HCT116 (cell line): ENCODE measurements around the gene TMEM179. TPM values are rescaled to one million over a fixed set of nuclear protein-coding genes. Genes with fewer than 3 reads are reported as not detected.
A peak's percentile ranks its signal among the peaks of the same experiment; 100 is the strongest.

Source experiments
- ATAC-seq: fragments of 200-7000 bp; cut with Tn5 transposase; 2 replicates; pipeline ENCODE4 v1.9.1; 2020; ENCODE audit warnings: mild to moderate bottlenecking, moderate library complexity
- BruUV-seq: library from RNA; stranded (reverse); fragments of 400-500 nt; replicated peaks from 2 replicates; lab custom pipeline; 2021; lab: Mats Ljungman, UMichigan
- CTCF ChIA-PET: fragments of 300-600 bp; sonication (Branson Sonifier 250); formaldehyde crosslinking; loops from one replicate; lab custom pipeline; 2021; ENCODE audit warnings: antibody characterized with exemption; lab: Charles Lee
- POLR2A ChIA-PET: fragments of 300-600, 350-600 bp; sonication (Branson Sonifier 250); formaldehyde crosslinking; loops from one replicate; lab custom pipeline; 2021; ENCODE audit warnings: antibody characterized with exemption; lab: Charles Lee
- RAD21 ChIA-PET, 2 experiments: fragments of 300-600 bp; sonication (Branson Sonifier 250); formaldehyde crosslinking; loops; one replicate each; lab custom pipeline; 2023; ENCODE audit warnings: low total read pairs in 2 of 2; ENCODE audit not compliant: uncharacterized antibody in 2 of 2, unreplicated experiment in 2 of 2, low non-redundant PET in 1 of 2; lab: Charles Lee
- DNase-seq: peaks from one replicate; pipeline ENCODE4 v3.0.0-alpha.2; 2010; ENCODE audit warnings: low read depth, low spot score
- H2AFZ ChIP-seq: fragments of 200-600 bp; shearing (Covaris generic), sonication (generic); 2 replicates; pipeline ENCODE4 v1.6.1; 2017; ENCODE audit warnings: low read depth, mixed run types, mixed read lengths, antibody characterized with exemption, low read length; ENCODE audit not compliant: poor library complexity, severe bottlenecking
- H3K27ac ChIP-seq: 2 replicates; pipeline ENCODE4 v1.5.1; 2012; ENCODE audit warnings: low read depth, low read length
- H3K27me3 ChIP-seq: fragments of 200-600 bp; sonication (generic); 2 replicates; pipeline ENCODE4 v1.6.1; 2016; ENCODE audit warnings: mixed run types, low read length, mixed read lengths; ENCODE audit not compliant: insufficient read depth
- H3K36me3 ChIP-seq, 2 experiments: fragments of 200-500 bp in 1 of 2; fragments of 200-600 bp in 1 of 2; sonication (Bioruptor generic) in 1 of 2; sonication (generic) in 1 of 2; 2 replicates each; pipeline versions ENCODE4 v1.5.1 to v1.6.1; 2014 to 2016; ENCODE audit warnings: low read length in 2 of 2, inconsistent platforms in 1 of 2, mixed read lengths in 1 of 2, mixed run types in 1 of 2; ENCODE audit not compliant: insufficient read depth in 2 of 2, control insufficient read depth in 1 of 2
- H3K4me1 ChIP-seq, 2 experiments: fragments of 200-600 bp in 1 of 2; sonication (generic) in 1 of 2; 2 replicates each; pipeline versions ENCODE4 v1.5.1 to v1.6.1; 2012 to 2017; ENCODE audit warnings: low read length in 2 of 2, inconsistent platforms in 1 of 2, mild to moderate bottlenecking in 1 of 2, mixed read lengths in 1 of 2, mixed run types in 1 of 2, moderate library complexity in 1 of 2; ENCODE audit not compliant: insufficient read depth in 2 of 2, control insufficient read depth in 1 of 2
- H3K4me2 ChIP-seq: fragments of 200-600 bp; sonication (generic); 2 replicates; pipeline ENCODE4 v1.6.1; 2017; ENCODE audit warnings: mixed run types, low read length, mixed read lengths
- H3K4me3 ChIP-seq, 2 experiments: fragments of 200-600 bp in 1 of 2; sonication (generic) in 1 of 2; replicated peaks in 1 of 2; 2 replicates each; pipeline ENCODE4 v1.5.1; 2011 to 2016; ENCODE audit warnings: low read length in 2 of 2, control low read depth in 1 of 2, low read depth in 1 of 2, mild to moderate bottlenecking in 1 of 2, mixed read lengths in 1 of 2, mixed run types in 1 of 2
- H3K79me2 ChIP-seq: fragments of 200-600 bp; sonication (generic); 2 replicates; pipeline ENCODE4 v1.6.1; 2017; ENCODE audit warnings: mild to moderate bottlenecking, mixed run types, low read length, moderate library complexity, mixed read lengths; ENCODE audit not compliant: insufficient read depth
- H3K9ac ChIP-seq: fragments of 200-600 bp; sonication (generic); 2 replicates; pipeline ENCODE4 v1.6.1; 2016; ENCODE audit warnings: low read length, mixed read lengths
- H3K9me2 ChIP-seq: fragments of 200-600 bp; sonication (generic), shearing (Covaris generic); 2 replicates; pipeline ENCODE4 v1.6.1; 2017; ENCODE audit warnings: mixed run types, mild to moderate bottlenecking, moderate library complexity; ENCODE audit not compliant: insufficient read depth
- H3K9me3 ChIP-seq, 2 experiments: fragments of 200-500 bp in 1 of 2; fragments of 200-600 bp in 1 of 2; sonication (Bioruptor generic) in 1 of 2; sonication (generic) in 1 of 2; 2 replicates each; pipeline ENCODE4 v1.6.1; 2014 to 2017; ENCODE audit warnings: low read length in 2 of 2, mixed read lengths in 2 of 2, inconsistent platforms in 1 of 2, low read depth in 1 of 2, mild to moderate bottlenecking in 1 of 2, mixed run types in 1 of 2, moderate library complexity in 1 of 2; ENCODE audit not compliant: control insufficient read depth in 1 of 2, insufficient read depth in 1 of 2
- H4K20me1 ChIP-seq: fragments of 200-600 bp; sonication (generic), shearing (Covaris generic); 2 replicates; pipeline ENCODE4 v1.6.1; 2017; ENCODE audit warnings: mixed run types, mild to moderate bottlenecking, moderate library complexity; ENCODE audit not compliant: insufficient read depth
- ATF3 ChIP-seq: IDR thresholded peaks from 2 replicates; pipeline ENCODE4 v1.6.1; 2012
- CBX3 ChIP-seq: IDR thresholded peaks from 2 replicates; pipeline ENCODE4 v1.6.1; 2012; ENCODE audit warnings: low read depth
- CEBPB ChIP-seq: IDR thresholded peaks from 2 replicates; pipeline ENCODE4 v1.6.1; 2012; ENCODE audit warnings: low read depth
- CTCF ChIP-seq, 3 experiments: fragments of 200-600 bp in 1 of 3; sonication (generic) in 1 of 3; IDR thresholded peaks in 2 of 3; conservative IDR thresholded peaks in 1 of 3; 2 replicates each; pipeline ENCODE4 v1.5.1; 2012 to 2017; ENCODE audit warnings: low read depth in 2 of 3, low read length in 2 of 3, antibody characterized with exemption in 1 of 3, borderline replicate concordance in 1 of 3, control low read depth in 1 of 3, mild to moderate bottlenecking in 1 of 3, mixed read lengths in 1 of 3, mixed run types in 1 of 3, moderate library complexity in 1 of 3; ENCODE audit not compliant: insufficient read depth in 1 of 3
- EZH2 ChIP-seq: fragments of 200-600 bp; sonication (generic); IDR thresholded peaks from 2 replicates; pipeline ENCODE4 v1.6.1; 2017; ENCODE audit warnings: antibody characterized with exemption, mixed run types
- EZH2phosphoT487 ChIP-seq: fragments of 200-600 bp; IDR thresholded peaks from 2 replicates; pipeline ENCODE4 v1.6.1; 2018; ENCODE audit warnings: antibody characterized with exemption, borderline replicate concordance
- FOSL1 ChIP-seq: IDR thresholded peaks from 2 replicates; pipeline ENCODE4 v1.6.1; 2012; ENCODE audit warnings: low read depth
- JUND ChIP-seq: IDR thresholded peaks from 2 replicates; pipeline ENCODE4 v1.6.1; 2012
- POLR2A ChIP-seq: IDR thresholded peaks from 2 replicates; pipeline ENCODE4 v1.7.0; 2011; ENCODE audit warnings: borderline replicate concordance; ENCODE audit not compliant: insufficient read depth, insufficient read length; ENCODE audit errors: extremely low read depth
- POLR2AphosphoS5 ChIP-seq: IDR thresholded peaks from 2 replicates; pipeline ENCODE4 v1.6.1; 2011; ENCODE audit warnings: mild to moderate bottlenecking, low read depth, low read length, moderate library complexity
- RAD21 ChIP-seq: IDR thresholded peaks from 2 replicates; pipeline ENCODE4 v1.6.1; 2012; ENCODE audit warnings: low read depth, mild to moderate bottlenecking
- REST ChIP-seq: IDR thresholded peaks from 2 replicates; pipeline ENCODE4 v1.6.1; 2012; ENCODE audit warnings: low read depth
- SIN3A ChIP-seq: IDR thresholded peaks from 2 replicates; pipeline ENCODE4 v1.6.1; 2012; ENCODE audit warnings: low read depth
- SP1 ChIP-seq: IDR thresholded peaks from 2 replicates; pipeline ENCODE4 v1.6.1; 2012; ENCODE audit warnings: low read depth
- SRF ChIP-seq: IDR thresholded peaks from 2 replicates; pipeline ENCODE4 v1.6.1; 2012; ENCODE audit warnings: low read depth
- TCF7L2 ChIP-seq: IDR thresholded peaks from 2 replicates; pipeline ENCODE4 v1.7.0; 2011; ENCODE audit warnings: borderline replicate concordance, inconsistent platforms; ENCODE audit not compliant: insufficient read depth, insufficient read length; ENCODE audit errors: extremely low read depth
- YY1 ChIP-seq: IDR thresholded peaks from 2 replicates; pipeline ENCODE4 v1.6.1; 2011; ENCODE audit warnings: low read length, low read depth, moderate library complexity, mild to moderate bottlenecking; ENCODE audit not compliant: insufficient replicate concordance; ENCODE audit errors: extremely low read depth
- ZBTB33 ChIP-seq: IDR thresholded peaks from 2 replicates; pipeline ENCODE4 v1.6.1; 2011; ENCODE audit warnings: mild to moderate bottlenecking, low read length, moderate library complexity; ENCODE audit not compliant: insufficient replicate concordance; ENCODE audit errors: extremely low read depth
- ZFX ChIP-seq: fragments of 450-650 bp; IDR thresholded peaks from 2 replicates; pipeline ENCODE4 v1.6.1; 2017
- ZNF274 ChIP-seq: fragments of 200-500 bp; sonication (Bioruptor generic); IDR thresholded peaks from 2 replicates; pipeline ENCODE4 v1.6.1; 2014; ENCODE audit warnings: mild to moderate bottlenecking, low read depth, low read length, inconsistent platforms
- intact Hi-C: fragments of 100-400 bp; cut with micrococcal nuclease; formaldehyde crosslinking; loops from 2 replicates; pipeline ENCODE4 v1.10.0; 2022
- total RNA-seq: library from RNA; stranded (reverse); gene quantifications from one replicate; pipeline ENCODE4 v1.2.1, GENCODE V29; 2021; ENCODE audit not compliant: unreplicated experiment

Gene TMEM179
- total RNA-seq, 1 experiment from 2014 or later: not detected

- TF ChIP-seq SIN3A: no peak
- no peak for TF ChIP-seq POLR2A
- no peak for TF ChIP-seq ZFX
- TF ChIP-seq CBX3: no peak
- TF ChIP-seq YY1: no peak
- TF ChIP-seq RAD21: no peak
- TF ChIP-seq ZBTB33: no peak
- no peak for TF ChIP-seq CTCF (IDR thresholded peaks at IDR 0.05 in 2 of 3, conservative IDR thresholded peaks at IDR 0.05 in 1 of 3; ENCODE audit: borderline replicate concordance in 1 of 3, insufficient read depth in 1 of 3, low read depth in 2 of 3, low read length in 2 of 3)
- TF ChIP-seq EZH2phosphoT487: no peak
- no peak for TF ChIP-seq SP1
- no peak for TF ChIP-seq REST
- TF ChIP-seq JUND: no peak
- no peak for TF ChIP-seq ATF3
- no peak for TF ChIP-seq CEBPB
- no peak for TF ChIP-seq FOSL1
- no peak for TF ChIP-seq POLR2AphosphoS5
- TF ChIP-seq TCF7L2: no peak
- no peak for TF ChIP-seq SRF
- TF ChIP-seq EZH2: no peak
- no peak for TF ChIP-seq ZNF274
- no peaks in the 10 kb centered on the region for H3K9me3 ChIP-seq
- CTCF ChIA-PET: no interaction called here
- H3K4me1 ChIP-seq: no peaks in the 10 kb centered on the region
- intact Hi-C loops: no loop called here
- POLR2A ChIA-PET: no interaction called here
- H3K9me2 ChIP-seq: no peaks in the 10 kb centered on the region
- DNase-seq (no peak), ATAC-seq (peak; percentile 41)
- no TSS peak for BruUV-seq
- H2AFZ ChIP-seq: no peak overlapping the region
- no peak overlapping the region for H3K9ac ChIP-seq
- no peak overlapping the region for H3K4me2 ChIP-seq
- no peaks in the 10 kb centered on the region for H3K36me3 ChIP-seq
- H3K4me3 ChIP-seq: no peak overlapping the region
- H3K79me2 ChIP-seq: no peaks in the 10 kb centered on the region
- no peaks in the 10 kb centered on the region; the same call in 1 of the 2 replicates for H3K27me3 ChIP-seq
- H3K27ac ChIP-seq: no peak overlapping the region
- H4K20me1 ChIP-seq: no peaks in the 10 kb centered on the region
- RAD21 ChIA-PET: no interaction called here
These were observed 4.4 kb downstream of the TMEM179 start for GRCh38 chr14:104600141-104600643.
